Renal cortical epithelial cell (primary cell): ENCODE data around the gene SERPINF2. TPM values are rescaled to one million over a fixed set of nuclear protein-coding genes. Genes with fewer than 3 reads are reported as not detected.
"Not testable (repeated sequence)": the region's sequence is repeated elsewhere in the genome, so short reads cannot be mapped to it uniquely, and the experiment has no call there.

Experiments used
- DNase-seq: peaks from one replicate; pipeline ENCODE4 v3.0.0-alpha.2; 2011; ENCODE audit warnings: low read depth
- total RNA-seq: library from RNA; depleted of rRNA; stranded (reverse); fragments of >200 nt; gene quantifications from 2 replicates; pipeline ENCODE4 v1.2.3, GENCODE V29; 2014

SERPINF2 gene
- total RNA-seq, 1 donor from 2014 or later = 9.6 TPM

GRCh38 chr17:1762901-1763898, 20.5 kb downstream of the SERPINF2 start:
- DNase-seq = no peak

- no peak for DNase-seq
Measured at GRCh38 chr17:1764284-1764683, 21.6 kb downstream of the SERPINF2 start.

- not testable (repeated sequence) for DNase-seq
Measured at GRCh38 chr17:1764705-1765104, 22.0 kb downstream of the SERPINF2 start.

GRCh38 chr17:1765576-1765975, 22.9 kb downstream of the SERPINF2 start:
- DNase-seq = no peak

GRCh38 chr17:1766382-1767135, 23.9 kb downstream of the SERPINF2 start:
- no peak for DNase-seq

- no peak for DNase-seq
Measured at GRCh38 chr17:1767358-1767757, 24.7 kb downstream of the SERPINF2 start.

GRCh38 chr17:1769822-1770477, 27.3 kb downstream of the SERPINF2 start:
- DNase-seq = peak; percentile 68

- peak; percentile 34 for DNase-seq
Measured at GRCh38 chr17:1773000-1773695, 30.5 kb downstream of the SERPINF2 start.

- no peak for DNase-seq
Measured at GRCh38 chr17:1773696-1774181, 31.1 kb downstream of the SERPINF2 start.

- no peak for DNase-seq
Measured at GRCh38 chr17:1774390-1775176, 31.9 kb downstream of the SERPINF2 start.

- no peak for DNase-seq
Measured at GRCh38 chr17:1776328-1776727, 33.7 kb downstream of the SERPINF2 start.

GRCh38 chr17:1776857-1777256, 34.2 kb downstream of the SERPINF2 start:
- DNase-seq = no peak

- peak; percentile 96 for DNase-seq
Measured at GRCh38 chr17:1779571-1780131, 37.0 kb downstream of the SERPINF2 start.

GRCh38 chr17:1782171-1782567, 39.5 kb downstream of the SERPINF2 start:
- no peak for DNase-seq

- no peak for DNase-seq
Measured at GRCh38 chr17:1783271-1783670, 40.6 kb downstream of the SERPINF2 start.

GRCh38 chr17:1783834-1784611, 41.4 kb downstream of the SERPINF2 start:
- peak; percentile 78 for DNase-seq

- no peak for DNase-seq
Measured at GRCh38 chr17:1785930-1786329, 43.3 kb downstream of the SERPINF2 start.

GRCh38 chr17:1786708-1787107, 44.0 kb downstream of the SERPINF2 start:
- DNase-seq = no peak

GRCh38 chr17:1787301-1787902, 44.7 kb downstream of the SERPINF2 start:
- peak; percentile 93 for DNase-seq
